GM19452 (cell line): ENCODE data around the gene BRSK2.
"Not testable (repeated sequence)": the region's sequence is repeated elsewhere in the genome, so short reads cannot be mapped to it uniquely, and the experiment has no call there.

Experiments used
- ATAC-seq: cut with Tn5 transposase; IDR thresholded peaks from one replicate; pipeline ENCODE4 v1.9.1; 2021; ENCODE audit not compliant: unreplicated experiment

The BRSK2 gene

DNA sequence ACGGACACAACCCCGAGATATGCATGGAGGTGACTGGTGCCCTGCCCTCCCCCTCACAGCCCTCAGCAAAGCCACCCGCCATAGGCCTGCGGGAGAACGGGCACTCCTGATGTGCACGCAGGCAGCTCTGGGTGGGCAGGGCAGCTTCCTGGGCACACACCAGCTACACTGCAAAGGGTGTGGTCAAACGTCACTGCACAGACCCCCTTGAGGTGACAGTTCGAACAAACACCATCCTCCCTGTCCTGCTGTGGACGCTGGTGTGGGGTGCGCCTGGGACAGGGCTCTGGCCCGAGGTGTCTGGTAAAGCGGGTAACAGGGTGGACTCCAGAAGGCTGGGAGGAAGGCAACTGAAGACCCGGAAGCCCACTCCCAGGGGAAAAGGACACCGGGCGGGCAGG is 118.8 kb downstream of the BRSK2 start:
- no peak for ATAC-seq

DNA sequence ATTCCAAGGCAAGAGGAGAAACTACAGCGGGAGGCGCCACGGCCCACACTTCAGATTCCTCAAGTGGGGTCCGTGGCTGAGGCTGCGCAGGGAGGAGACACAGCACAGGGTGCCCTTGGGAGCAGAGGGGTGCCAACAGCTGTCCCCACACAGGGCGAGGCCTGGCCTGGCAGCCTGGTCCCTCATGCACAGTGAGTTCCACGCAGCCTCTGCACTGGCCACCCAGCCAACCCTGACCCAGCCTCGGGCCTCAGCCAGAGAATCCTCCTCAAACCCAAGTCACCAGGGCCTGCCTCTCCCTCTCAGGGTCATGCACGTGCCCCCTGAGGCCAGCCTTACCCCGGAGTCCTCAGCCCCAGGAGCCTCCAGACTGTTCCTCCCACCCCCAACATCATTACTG is 119.3 kb downstream of the BRSK2 start:
- ATAC-seq = no peak

DNA sequence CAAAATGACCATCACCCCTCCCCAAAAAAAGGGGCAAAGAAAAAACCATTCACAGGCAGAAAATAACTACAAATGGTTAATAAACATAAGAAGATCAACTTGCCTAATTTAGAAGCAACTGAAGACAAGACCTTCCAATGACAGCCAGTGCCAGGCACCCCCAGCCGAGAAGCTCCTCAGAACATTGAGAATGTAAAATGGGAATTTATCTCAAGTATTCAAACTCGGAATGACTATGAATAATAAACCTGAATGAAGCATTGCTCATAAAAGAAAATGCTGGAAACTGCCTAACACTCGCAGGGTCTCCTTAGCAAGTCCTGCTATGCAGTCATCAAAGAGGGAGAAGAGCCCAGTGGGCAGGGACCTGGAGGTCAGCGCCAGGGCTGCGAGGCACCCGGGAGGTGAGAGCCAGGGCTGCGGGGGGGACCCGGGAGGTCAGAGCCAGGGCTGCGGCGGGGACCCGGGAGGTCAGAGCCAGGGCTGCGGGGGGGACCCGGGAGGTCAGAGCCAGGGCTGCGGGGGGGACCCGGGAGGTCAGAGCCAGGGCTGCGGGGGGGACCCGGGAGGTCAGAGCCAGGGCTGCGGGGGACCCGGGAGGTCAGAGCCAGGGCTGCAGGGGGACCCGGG is 120.0 kb downstream of the BRSK2 start:
- no peak for ATAC-seq

DNA sequence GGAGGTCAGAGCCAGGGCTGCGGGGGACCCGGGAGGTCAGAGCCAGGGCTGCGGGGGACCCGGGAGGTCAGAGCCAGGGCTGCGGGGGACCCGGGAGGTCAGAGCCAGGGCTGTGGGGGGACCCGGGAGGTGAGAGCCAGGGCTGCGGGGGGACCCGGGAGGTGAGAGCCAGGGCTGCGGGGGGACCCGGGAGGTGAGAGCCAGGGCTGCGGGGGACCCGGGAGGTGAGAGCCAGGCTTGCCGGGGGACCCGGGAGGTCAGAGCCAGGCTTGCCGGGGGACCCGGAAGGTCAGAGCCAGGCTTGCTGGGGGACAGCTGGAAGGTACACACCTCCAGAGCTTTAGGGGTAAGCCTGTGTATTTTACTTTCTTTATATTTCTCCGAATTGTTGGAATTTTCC is 120.6 kb downstream of the BRSK2 start:
- not testable (repeated sequence) for ATAC-seq

DNA sequence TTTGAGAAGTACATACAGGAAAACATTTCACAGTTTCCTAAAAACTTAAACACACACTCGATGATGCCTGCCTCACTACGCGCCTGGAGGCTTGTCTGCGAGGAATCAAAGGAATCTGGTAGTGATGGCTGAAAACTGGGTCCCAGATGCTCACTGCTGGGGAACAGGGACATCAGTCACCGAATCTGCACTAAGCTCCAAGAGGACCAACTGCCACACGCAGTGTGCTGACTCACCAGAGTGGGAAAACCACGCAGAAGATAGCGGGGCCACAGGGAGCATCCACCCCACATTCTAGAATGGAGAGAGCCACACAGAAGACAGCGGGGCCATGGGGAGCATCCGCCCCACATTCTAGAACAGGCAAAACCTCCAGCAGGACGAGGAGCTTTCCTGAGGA is 121.2 kb downstream of the BRSK2 start:
- no peak for ATAC-seq

DNA sequence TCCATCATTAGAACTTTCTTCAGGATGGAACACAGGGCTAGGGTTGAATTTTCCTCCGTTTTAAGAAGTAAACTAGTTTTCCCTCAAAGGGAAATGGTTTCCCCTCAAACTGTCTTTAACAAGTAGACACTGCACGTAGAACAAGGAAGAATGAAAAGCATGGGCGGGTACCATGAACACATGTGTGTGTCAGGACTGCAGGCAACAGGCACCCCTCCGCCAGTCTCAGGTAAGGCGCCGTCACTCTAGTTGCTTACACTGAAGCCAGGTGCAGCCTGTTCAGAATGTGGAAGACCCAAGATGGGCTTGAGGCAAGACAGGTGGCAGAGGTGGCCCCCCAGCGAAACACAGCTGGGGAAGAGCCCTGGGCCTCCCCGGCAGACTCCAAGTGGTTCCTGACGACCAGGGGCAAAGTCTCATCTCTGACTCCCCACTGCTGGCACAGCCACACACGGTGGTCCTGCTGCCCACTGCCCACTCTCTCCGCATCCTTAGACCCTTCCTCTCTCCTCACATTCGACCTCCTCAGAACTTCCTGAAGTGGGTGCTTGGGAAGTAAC is 122.3 kb downstream of the BRSK2 start:
- no peak for ATAC-seq
